A172 (cell line): ENCODE results near the gene ARHGAP25. TPM values are rescaled to one million over a fixed set of nuclear protein-coding genes. Genes with fewer than 3 reads are reported as not detected.

Source experiments
- DNase-seq: peaks from one replicate; pipeline ENCODE4 v3.0.0-alpha.2; 2015; ENCODE audit warnings: low spot score
- total RNA-seq: library from RNA; depleted of rRNA; stranded (reverse); fragments of >200 nt; shearing (Covaris generic); gene quantifications from 2 replicates; pipeline ENCODE4 v1.2.3, GENCODE V29; 2014

ARHGAP25 gene
- total RNA-seq, 1 experiment from 2014 or later: not detected

DNA sequence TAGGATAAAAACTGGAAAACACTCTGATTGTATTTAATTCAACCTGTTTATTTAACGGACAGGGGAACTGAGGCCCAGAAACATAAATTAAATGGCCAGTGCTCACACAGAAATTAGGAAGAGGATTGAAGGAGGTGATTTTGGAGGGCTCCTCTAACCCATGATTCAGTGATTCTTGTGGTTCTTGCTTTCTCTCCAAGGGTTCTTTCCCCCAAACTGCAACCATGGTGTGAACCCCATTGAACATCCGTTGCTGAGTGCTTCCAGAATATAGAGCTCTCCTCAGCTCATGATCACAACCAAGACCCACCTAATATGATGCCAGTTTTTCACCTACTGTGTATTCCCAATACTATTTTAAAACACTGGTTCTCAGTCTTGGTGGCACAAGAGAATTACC lies 95.1 kb downstream of the ARHGAP25 start:
- DNase-seq: no peak

- peak; percentile 62 for DNase-seq
Measured at GRCh38 chr2:68831686-68832232, 97.1 kb downstream of the ARHGAP25 start.

DNA sequence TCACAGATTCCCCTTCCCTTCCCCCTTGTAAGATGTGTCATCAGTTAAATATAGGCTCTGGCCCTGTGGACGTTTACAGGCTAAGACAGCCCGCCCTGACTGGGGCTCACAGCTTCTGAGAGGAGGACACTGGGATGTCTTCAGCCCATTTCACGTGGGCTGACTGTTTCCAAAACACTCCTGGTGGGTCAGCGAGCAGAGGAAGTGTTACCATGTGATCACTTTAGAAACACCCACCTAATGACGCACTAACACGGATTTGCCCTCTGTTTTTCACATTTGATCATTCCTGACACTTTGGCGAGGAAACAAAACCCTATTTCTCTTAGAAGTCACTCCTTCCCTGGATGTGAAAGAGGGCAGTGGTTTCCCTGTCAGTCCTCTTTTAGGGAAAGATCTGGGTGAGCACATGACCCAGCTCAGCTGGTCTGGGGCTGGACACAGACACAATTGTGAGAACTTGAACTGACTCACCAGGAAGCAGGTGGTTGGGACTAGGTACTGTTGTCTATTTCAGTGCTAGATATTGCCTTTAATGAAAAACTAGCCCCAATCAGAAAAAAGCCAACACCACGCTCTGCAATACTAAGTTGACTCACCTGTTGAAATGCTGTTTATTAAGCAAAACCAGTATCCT lies 97.7 kb downstream of the ARHGAP25 start:
- DNase-seq: peak; percentile 88

DNA sequence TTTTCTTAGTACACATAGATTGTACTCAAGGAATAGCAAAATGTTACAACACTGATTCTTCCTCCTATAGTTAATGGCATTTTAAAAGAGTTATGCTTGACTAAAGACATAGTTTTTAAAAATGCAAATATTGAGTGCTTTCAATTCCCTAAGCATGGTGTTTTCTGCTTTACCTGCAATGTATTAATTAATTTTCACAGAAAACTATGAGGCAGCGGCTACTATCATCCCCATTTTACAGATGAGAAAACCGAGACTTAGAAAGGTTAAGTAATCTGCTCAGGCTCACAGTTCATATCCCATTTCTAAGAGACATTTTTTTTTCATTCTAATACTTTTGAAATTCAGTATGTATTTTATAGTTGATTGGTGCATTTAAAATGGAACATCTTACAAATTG lies 98.6 kb downstream of the ARHGAP25 start:
- DNase-seq: no peak

GRCh38 chr2:68834737-68835376 lies 100.2 kb downstream of the ARHGAP25 start:
- no peak for DNase-seq

- no peak for DNase-seq
Measured at GRCh38 chr2:68835621-68836020, 101.0 kb downstream of the ARHGAP25 start.

DNA sequence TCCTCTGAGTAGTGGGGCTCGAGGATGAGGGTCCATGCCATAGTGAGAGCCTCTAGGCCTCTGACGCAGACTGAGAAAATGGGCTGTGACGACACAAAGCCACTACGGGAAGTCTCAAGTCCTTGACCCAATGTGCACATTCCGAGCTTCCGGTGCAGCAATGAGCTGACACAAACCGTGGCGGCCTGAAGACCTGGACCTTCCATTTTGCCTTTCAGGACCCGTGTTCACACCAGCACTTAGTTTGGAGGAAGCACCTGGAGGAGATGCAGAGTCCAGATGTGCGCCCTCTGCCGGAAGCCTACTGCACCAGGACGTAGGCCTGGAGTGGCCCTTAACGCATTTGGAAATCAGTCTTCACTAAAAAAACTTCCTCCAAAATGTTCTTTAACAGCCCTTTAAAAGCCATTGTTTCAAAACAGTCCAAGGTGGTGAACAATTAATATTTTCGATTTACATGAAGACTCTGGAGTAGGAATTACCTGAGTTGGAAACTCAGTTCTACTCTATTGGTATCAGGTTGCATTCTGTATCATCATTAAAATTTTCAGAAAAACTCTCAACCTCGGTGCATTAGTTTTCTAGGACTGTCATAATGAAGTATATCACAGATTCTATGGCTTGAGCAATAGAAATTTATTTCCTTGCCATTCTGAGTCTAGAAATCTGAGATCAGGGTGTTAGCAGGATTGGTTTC lies 102.7 kb downstream of the ARHGAP25 start:
- DNase-seq: no peak

- DNase-seq: peak; percentile 60
Measured at GRCh38 chr2:68837861-68838341, 103.3 kb downstream of the ARHGAP25 start.

GRCh38 chr2:68838641-68839040 lies 104.0 kb downstream of the ARHGAP25 start:
- DNase-seq: no peak

- DNase-seq: peak; percentile 47
Measured at GRCh38 chr2:68839260-68839833, 104.7 kb downstream of the ARHGAP25 start.

DNA sequence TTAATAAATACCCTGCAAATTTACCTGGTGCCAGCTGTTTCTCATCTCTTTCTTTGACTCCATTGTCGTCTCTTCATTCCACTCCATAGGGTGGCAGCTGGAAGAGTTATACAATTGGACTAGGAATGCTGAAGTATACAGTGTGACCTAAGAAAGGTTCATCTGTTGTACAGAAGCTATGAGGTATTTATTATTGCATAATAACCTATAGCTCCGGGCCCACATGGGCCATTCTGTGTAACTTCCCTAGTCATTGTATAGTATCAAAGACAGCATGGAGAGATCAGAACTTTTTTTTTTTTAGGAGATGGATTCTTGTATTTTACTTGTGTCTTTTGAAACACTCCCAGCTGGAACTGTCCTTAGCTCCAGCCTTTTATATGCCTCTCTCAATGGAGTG lies 110.4 kb downstream of the ARHGAP25 start:
- no peak for DNase-seq

- DNase-seq: no peak
Measured at GRCh38 chr2:68846091-68846490, 111.5 kb downstream of the ARHGAP25 start.

- no peak for DNase-seq
Measured at GRCh38 chr2:68847751-68848150, 113.1 kb downstream of the ARHGAP25 start.

GRCh38 chr2:68849579-68850030 lies 115.0 kb downstream of the ARHGAP25 start:
- DNase-seq: peak; percentile 93

- no peak for DNase-seq
Measured at GRCh38 chr2:68850524-68850923, 115.9 kb downstream of the ARHGAP25 start.

DNA sequence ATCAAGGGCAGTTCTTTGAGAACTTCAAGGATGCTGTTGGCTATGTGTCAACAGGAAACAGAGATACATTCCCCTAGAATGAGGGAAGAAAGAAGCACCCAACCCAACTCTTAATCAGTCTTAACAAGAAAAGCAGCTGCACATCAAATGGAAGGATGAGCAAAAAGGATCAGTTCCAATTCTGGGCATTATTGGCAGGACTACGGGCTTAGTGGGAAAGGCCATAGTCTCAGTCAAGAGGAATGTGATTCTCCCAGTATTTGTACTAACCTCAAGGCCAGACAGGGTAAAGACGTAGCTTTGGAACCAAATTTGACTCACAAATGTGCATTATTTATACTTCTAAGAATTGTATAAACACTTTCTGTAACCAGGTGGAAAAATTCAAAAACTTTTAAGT lies 118.4 kb downstream of the ARHGAP25 start:
- no peak for DNase-seq

DNA sequence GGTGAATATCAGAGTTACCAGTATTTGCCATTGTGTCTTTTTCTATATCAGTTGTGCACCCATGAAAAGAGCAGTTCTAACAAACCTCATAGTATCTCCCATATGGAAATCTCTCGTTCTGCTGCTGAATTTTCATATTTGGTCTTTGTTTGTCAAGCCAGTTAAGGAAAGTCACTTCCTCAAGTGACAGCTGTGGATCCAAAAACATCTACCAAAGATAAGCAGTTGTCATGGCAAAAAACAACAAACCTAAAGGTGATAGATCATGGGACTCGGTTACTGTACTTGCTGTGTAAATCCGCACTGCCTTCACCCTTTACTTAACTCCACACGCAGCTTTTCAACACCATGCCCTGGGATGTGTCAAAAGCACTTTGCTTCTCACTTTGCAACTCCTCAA lies 119.3 kb downstream of the ARHGAP25 start:
- no peak for DNase-seq

GRCh38 chr2:68854476-68854875 lies 119.9 kb downstream of the ARHGAP25 start:
- no peak for DNase-seq

- no peak for DNase-seq
Measured at GRCh38 chr2:68855550-68855949, 120.9 kb downstream of the ARHGAP25 start.

- no peak for DNase-seq
Measured at GRCh38 chr2:68857202-68857845, 122.7 kb downstream of the ARHGAP25 start.

- no peak for DNase-seq
Measured at GRCh38 chr2:68857855-68858456, 123.3 kb downstream of the ARHGAP25 start.
